Lung (tissue), 12 donors: Measurements from ENCODE around the gene SPRYD7. TPM values are rescaled to one million over a fixed set of nuclear protein-coding genes. Genes with fewer than 3 reads are reported as not detected.
"Not testable (repeated sequence)": the region's sequence is repeated elsewhere in the genome, so short reads cannot be mapped to it uniquely, and the experiment has no call there.

Experiments
- ATAC-seq: fragments of 200-7000 bp; cut with Tn5 transposase; one replicate; pipeline ENCODE4 v1.9.1; 2020; ENCODE audit warnings: moderate number of reproducible peaks; ENCODE audit not compliant: insufficient read depth, low FRiP score
- DNase-seq, 3 donors: peaks; one replicate each; pipeline ENCODE4 v3.0.0-alpha.2; 2013 to 2017
- H3K27ac ChIP-seq, 2 donors: one replicate each; pipeline ENCODE4 v1.5.1; 2013; ENCODE audit warnings: mild to moderate bottlenecking in 2 of 2, moderate library complexity in 2 of 2, control low read depth in 1 of 2, inconsistent platforms in 1 of 2, low read depth in 1 of 2, low read length in 1 of 2
- H3K27me3 ChIP-seq, 3 donors: one replicate each; pipeline ENCODE4 v1.5.1; 2013; ENCODE audit warnings: low read length in 2 of 3; ENCODE audit not compliant: control insufficient read depth in 3 of 3, insufficient read depth in 3 of 3
- H3K36me3 ChIP-seq, 4 donors: one replicate each; pipeline ENCODE4 v1.5.1; 2013; ENCODE audit warnings: low read length in 4 of 4, mild to moderate bottlenecking in 1 of 4, moderate library complexity in 1 of 4; ENCODE audit not compliant: control insufficient read depth in 4 of 4, insufficient read depth in 4 of 4
- H3K4me1 ChIP-seq, 5 donors: one replicate each; pipeline ENCODE4 v1.5.1; 2013; ENCODE audit warnings: low read length in 5 of 5, mild to moderate bottlenecking in 2 of 5, moderate library complexity in 1 of 5; ENCODE audit not compliant: control insufficient read depth in 5 of 5, insufficient read depth in 5 of 5
- H3K4me3 ChIP-seq: one replicate; pipeline ENCODE4 v1.5.1; 2013; ENCODE audit warnings: mild to moderate bottlenecking, control low read depth, moderate library complexity
- H3K9ac ChIP-seq, 2 donors: one replicate each; pipeline ENCODE4 v1.5.1; 2013; ENCODE audit warnings: low read length in 2 of 2, control low read depth in 1 of 2; ENCODE audit not compliant: insufficient read depth in 1 of 2
- H3K9me3 ChIP-seq, 4 donors: one replicate each; pipeline ENCODE4 v1.5.1; 2013; ENCODE audit warnings: low read length in 3 of 4, mild to moderate bottlenecking in 1 of 4, moderate library complexity in 1 of 4; ENCODE audit not compliant: control insufficient read depth in 4 of 4, insufficient read depth in 3 of 4
- CTCF ChIP-seq: IDR thresholded peaks from 2 replicates; pipeline ENCODE4 v1.5.1; 2012; ENCODE audit warnings: mild to moderate bottlenecking; ENCODE audit errors: control extremely low read depth, extremely low read depth
- WGBS, 2 donors: extraction: QIAGEN DNeasy Blood & Tissue Kit; methylation state at CpG; one replicate each; pipeline ENCODE4 v1.1.7; 2013; 5-methylcytosine and 5-hydroxymethylcytosine counted together
- polyA plus RNA-seq, 2 donors: library from polyadenylated mRNA; stranded (reverse); fragments of 200-250 nt; gene quantifications; one replicate each; pipeline ENCODE4 v1.2.1, GENCODE V29; 2013
- total RNA-seq, 2 donors: library from RNA; depleted of rRNA in 1 of 2; stranded (reverse); fragments of >200 nt in 1 of 2; gene quantifications; one replicate each; pipeline ENCODE4 v1.2.1, GENCODE V29; 2014 to 2021
- donor health status: control.
- donor health status: control.
- donor health status: Bipolar disorder and iron deficiency.
- donor health status: healthy.
- donor health status: DM: yes; HTN: yes; CAD: no.

SPRYD7 gene
- total and polyA plus RNA-seq, 4 donors: 8.2 to 16.8 (median 13.1) TPM

- no peak for DNase-seq
- Histone ChIP-seq H3K27me3 (no peaks in the 10 kb centered on the region), H3K36me3 (peaks cover 0 to 13% (median 4%) of the 10 kb centered on the region in 4 donors), H3K4me1 (peaks cover 0 to 13% (median 3%) of the 10 kb centered on the region in 5 donors), H3K27ac (no peak overlapping the region), H3K4me3 (no peak overlapping the region), H3K9me3 (no peaks in the 10 kb centered on the region), H3K9ac (no peak overlapping the region)
- TF ChIP-seq CTCF: no peak
- WGBS, 2 donors: 73 to 83% methylated on average over 2 of the region's 2 CpGs
- ATAC-seq: no peak
Measured at GRCh38 chr13:49932066-49932465, 4.1 kb downstream of the SPRYD7 start.

GRCh38 chr13:49927755-49928154, 8.4 kb downstream of the SPRYD7 start:
- DNase-seq: no peak
- Histone ChIP-seq H3K4me1 (no peaks in the 10 kb centered on the region), H3K27me3 (no peaks in the 10 kb centered on the region), H3K9me3 (no peaks in the 10 kb centered on the region), H3K9ac (no peak overlapping the region), H3K27ac (no peak overlapping the region), H3K36me3 (peaks cover 0 to 16% (median 11%) of the 10 kb centered on the region in 4 donors), H3K4me3 (no peak overlapping the region)
- 43 to 60% methylated on average over 3 of the region's 3 CpGs for WGBS, 2 donors
- no peak for TF ChIP-seq CTCF
- ATAC-seq: no peak

DNA sequence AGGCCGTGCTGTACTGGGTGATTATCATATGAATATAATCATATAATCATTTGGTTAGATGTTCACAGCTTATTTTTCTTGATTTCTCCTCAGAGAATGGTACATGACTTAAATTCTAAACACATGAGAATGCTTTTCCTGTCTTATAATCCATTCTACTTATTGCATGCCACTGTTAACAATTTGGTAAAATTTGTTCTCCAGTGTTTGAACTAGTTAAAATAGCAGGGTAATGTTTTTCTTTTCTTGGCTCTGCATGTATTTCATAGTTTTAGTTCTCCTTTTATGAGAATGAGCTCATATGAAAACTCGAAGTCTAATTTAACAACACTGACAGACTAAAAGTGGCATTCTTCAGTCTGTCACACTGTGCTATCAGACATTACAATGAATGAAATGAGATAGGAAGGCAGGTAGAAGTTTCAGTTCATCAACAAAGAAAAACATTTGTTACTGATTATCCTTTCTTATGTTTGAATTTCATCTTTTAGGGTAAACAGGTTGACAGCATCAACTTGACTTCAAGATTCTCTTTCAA, 10.2 kb downstream of the SPRYD7 start:
- DNase-seq (no peak), ATAC-seq (no peak)
- Histone ChIP-seq H3K9ac (no peak overlapping the region), H3K4me1 (no peaks in the 10 kb centered on the region), H3K27me3 (no peaks in the 10 kb centered on the region), H3K4me3 (no peak overlapping the region), H3K9me3 (peaks cover 0 to 2% (median 0%) of the 10 kb centered on the region in 4 donors), H3K36me3 (peaks cover 3 to 21% (median 14%) of the 10 kb centered on the region in 4 donors), H3K27ac (no peak overlapping the region)
- no peak for TF ChIP-seq CTCF
- 81 to 83% methylated on average over 2 of the region's 2 CpGs for WGBS, 2 donors

GRCh38 chr13:49922301-49922700, 13.8 kb downstream of the SPRYD7 start:
- no peak for TF ChIP-seq CTCF
- Histone ChIP-seq H3K4me1 (no peaks in the 10 kb centered on the region), H3K27me3 (no peaks in the 10 kb centered on the region), H3K9me3 (peaks cover 0 to 2% (median 0%) of the 10 kb centered on the region in 4 donors), H3K36me3 (peaks cover 4 to 20% (median 15%) of the 10 kb centered on the region in 4 donors), H3K9ac (no peak overlapping the region), H3K4me3 (no peak overlapping the region), H3K27ac (no peak overlapping the region)
- DNase-seq (no peak), ATAC-seq (no peak)

- H3K36me3 ChIP-seq: peaks cover 6 to 24% (median 14%) of the 10 kb centered on the region in 4 donors
Measured at GRCh38 chr13:49920969-49921368, 15.2 kb downstream of the SPRYD7 start.

More at GRCh38 chr13:49920969-49921368, 15.2 kb downstream of the SPRYD7 start:
- H3K27me3 ChIP-seq, H3K27ac ChIP-seq, H3K9ac ChIP-seq, H3K9me3 ChIP-seq, DNase-seq, H3K4me1 ChIP-seq, ATAC-seq, H3K4me3 ChIP-seq: not testable (repeated sequence)
- 88 to 94% methylated on average over 4 of the region's 4 CpGs for WGBS, 2 donors
